Uterus (tissue), 2 donors: ENCODE results near the gene ALDH1A1.

Source experiments
- POLR2A ChIP-seq, 2 donors: fragments of 450-650 bp; IDR thresholded peaks; one replicate each; pipeline ENCODE4 v1.6.1; 2016; ENCODE audit warnings: antibody characterized with exemption in 2 of 2, mild to moderate bottlenecking in 1 of 2, moderate library complexity in 1 of 2
- TF ChIP-seq, protein P1 (sequence below), 4 experiments: fragments of 200-600 bp in 2 of 4; fragments of 450-650 bp in 2 of 4; sonication (generic) in 2 of 4; IDR thresholded peaks; one replicate each; pipeline ENCODE4 v1.5.1; 2016 to 2019; ENCODE audit warnings: antibody characterized with exemption in 4 of 4, mild to moderate bottlenecking in 2 of 4, moderate library complexity in 1 of 4

DNA sequence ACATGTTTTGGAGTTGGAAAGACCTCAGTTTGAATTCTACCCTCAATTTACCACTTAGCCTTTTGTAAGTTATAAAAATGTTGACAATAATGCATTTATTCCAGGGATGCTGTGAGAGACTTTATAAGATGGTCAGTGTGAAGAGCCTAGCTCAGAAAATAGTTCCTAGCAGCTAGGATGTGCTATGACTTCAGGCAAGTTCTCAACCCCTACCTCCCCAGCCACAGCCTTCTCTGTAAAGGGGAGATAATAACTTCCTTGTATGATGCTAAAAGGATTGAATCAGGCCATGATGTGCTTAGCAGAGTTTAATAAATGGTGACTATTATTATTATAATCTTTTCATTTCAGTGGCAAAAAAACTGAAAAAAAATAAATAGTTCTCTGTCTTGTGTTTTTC lies 77.6 kb downstream of the ALDH1A1 start:
- TF ChIP-seq, protein P1, sequence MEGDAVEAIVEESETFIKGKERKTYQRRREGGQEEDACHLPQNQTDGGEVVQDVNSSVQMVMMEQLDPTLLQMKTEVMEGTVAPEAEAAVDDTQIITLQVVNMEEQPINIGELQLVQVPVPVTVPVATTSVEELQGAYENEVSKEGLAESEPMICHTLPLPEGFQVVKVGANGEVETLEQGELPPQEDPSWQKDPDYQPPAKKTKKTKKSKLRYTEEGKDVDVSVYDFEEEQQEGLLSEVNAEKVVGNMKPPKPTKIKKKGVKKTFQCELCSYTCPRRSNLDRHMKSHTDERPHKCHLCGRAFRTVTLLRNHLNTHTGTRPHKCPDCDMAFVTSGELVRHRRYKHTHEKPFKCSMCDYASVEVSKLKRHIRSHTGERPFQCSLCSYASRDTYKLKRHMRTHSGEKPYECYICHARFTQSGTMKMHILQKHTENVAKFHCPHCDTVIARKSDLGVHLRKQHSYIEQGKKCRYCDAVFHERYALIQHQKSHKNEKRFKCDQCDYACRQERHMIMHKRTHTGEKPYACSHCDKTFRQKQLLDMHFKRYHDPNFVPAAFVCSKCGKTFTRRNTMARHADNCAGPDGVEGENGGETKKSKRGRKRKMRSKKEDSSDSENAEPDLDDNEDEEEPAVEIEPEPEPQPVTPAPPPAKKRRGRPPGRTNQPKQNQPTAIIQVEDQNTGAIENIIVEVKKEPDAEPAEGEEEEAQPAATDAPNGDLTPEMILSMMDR (IDR thresholded peaks at IDR 0.05), result no peak
- no peak for TF ChIP-seq POLR2A (IDR thresholded peaks at IDR 0.05)
